Lower lobe of right lung (tissue), 2 donors: ENCODE data around the gene FBL. TPM values are rescaled to one million over a fixed set of nuclear protein-coding genes. Genes with fewer than 3 reads are reported as not detected.

ENCODE experiments used
- ATAC-seq, 2 donors: fragments of 200-7000 bp; cut with Tn5 transposase; one replicate each; pipeline ENCODE4 v1.9.1; 2020 to 2022; ENCODE audit warnings: mild to moderate bottlenecking in 2 of 2, moderate library complexity in 2 of 2
- DNase-seq: peaks from one replicate; pipeline ENCODE4 v3.0.0-alpha.2; 2020
- H3K27ac ChIP-seq: fragments of 200-600 bp; one replicate; pipeline ENCODE4 v1.8.0; 2022
- H3K27me3 ChIP-seq: fragments of 200-600 bp; one replicate; pipeline ENCODE4 v1.8.0; 2022; ENCODE audit warnings: low read depth
- H3K36me3 ChIP-seq: fragments of 200-600 bp; one replicate; pipeline ENCODE4 v1.8.0; 2022; ENCODE audit warnings: mild to moderate bottlenecking
- H3K4me1 ChIP-seq: fragments of 200-600 bp; one replicate; pipeline ENCODE4 v1.8.0; 2022
- H3K4me3 ChIP-seq: fragments of 200-600 bp; one replicate; pipeline ENCODE4 v1.8.0; 2022; ENCODE audit warnings: mild to moderate bottlenecking
- H3K9me3 ChIP-seq: fragments of 200-600 bp; one replicate; pipeline ENCODE4 v1.8.0; 2022
- CTCF ChIP-seq: fragments of 200-600 bp; IDR thresholded peaks from one replicate; pipeline ENCODE4 v1.8.0; 2022; ENCODE audit warnings: antibody characterized with exemption, mild to moderate bottlenecking
- intact Hi-C: fragments of 100-400 bp; cut with DNase I; formaldehyde crosslinking; loops from one replicate; pipeline ENCODE4 v1.11.0; 2022
- total RNA-seq: library from RNA; stranded (reverse); fragmentation: NEBNext Ultra II Directional; extraction: Animal tissue kit (Norgen Biotek cat#: 25700); gene quantifications from one replicate; pipeline ENCODE4 v1.2.1, GENCODE V29; 2021
- donor health status: DM: no; HTN: yes; CAD: no; lungs with severe emphysema.

The FBL gene
- total RNA-seq, 1 donor from 2014 or later = 117 TPM

- intact Hi-C loops = no loop called here
- peak overlapping the region; percentile 91 for H3K4me3 ChIP-seq
- DNase-seq = no peak
- no peaks in the 10 kb centered on the region for H3K27me3 ChIP-seq
- no peaks in the 10 kb centered on the region for H3K36me3 ChIP-seq
- peaks cover 42% of the 10 kb centered on the region for H3K4me1 ChIP-seq
- H3K9me3 ChIP-seq = no peaks in the 10 kb centered on the region
- H3K27ac ChIP-seq = peak overlapping the region; percentile 87
- ATAC-seq = peak; percentile 37 to 62
- no peak for TF ChIP-seq CTCF
Measured at GRCh38 chr19:39845584-39845932, 621 bp downstream of the FBL start.

GRCh38 chr19:39845172-39845571 is 1.0 kb downstream of the FBL start:
- no peak for TF ChIP-seq CTCF
- H3K27me3 ChIP-seq = no peaks in the 10 kb centered on the region
- H3K9me3 ChIP-seq = no peaks in the 10 kb centered on the region
- no peak overlapping the region for H3K27ac ChIP-seq
- no peak for ATAC-seq
- peak overlapping the region; percentile 91 for H3K4me3 ChIP-seq
- H3K36me3 ChIP-seq = no peaks in the 10 kb centered on the region
- peaks cover 42% of the 10 kb centered on the region for H3K4me1 ChIP-seq
- DNase-seq = no peak
- intact Hi-C loops = no loop called here

- no peak for ATAC-seq
- H3K36me3 ChIP-seq = peaks cover 10% of the 10 kb centered on the region
- DNase-seq = no peak
- H3K9me3 ChIP-seq = no peaks in the 10 kb centered on the region
- no peaks in the 10 kb centered on the region for H3K27me3 ChIP-seq
- intact Hi-C loops = no loop called here
- H3K4me3 ChIP-seq = no peak overlapping the region
- H3K27ac ChIP-seq = no peak overlapping the region
- TF ChIP-seq CTCF = peak; percentile 55
- H3K4me1 ChIP-seq = peaks cover 42% of the 10 kb centered on the region
Measured at GRCh38 chr19:39843919-39844793, 2.0 kb downstream of the FBL start.

GRCh38 chr19:39842693-39843435 is 3.3 kb downstream of the FBL start:
- ATAC-seq = no peak
- intact Hi-C loops = no loop called here

GRCh38 chr19:39841041-39841440 is 5.1 kb downstream of the FBL start:
- no peaks in the 10 kb centered on the region for H3K27me3 ChIP-seq
- DNase-seq (no peak), ATAC-seq (no peak)
- no peak overlapping the region for H3K4me3 ChIP-seq
- TF ChIP-seq CTCF = no peak
- no peaks in the 10 kb centered on the region for H3K9me3 ChIP-seq
- H3K36me3 ChIP-seq = peaks cover 41% of the 10 kb centered on the region
- peaks cover 33% of the 10 kb centered on the region for H3K4me1 ChIP-seq
- no peak overlapping the region for H3K27ac ChIP-seq
- intact Hi-C loops = no loop called here

More at GRCh38 chr19:39842693-39843435, 3.3 kb downstream of the FBL start:
- no peaks in the 10 kb centered on the region for H3K9me3 ChIP-seq
- H3K36me3 ChIP-seq = peaks cover 23% of the 10 kb centered on the region
- H3K4me3 ChIP-seq = no peak overlapping the region
- TF ChIP-seq CTCF = no peak
- no peak for DNase-seq
- H3K27me3 ChIP-seq = no peaks in the 10 kb centered on the region
- peak overlapping the region; percentile 33 for H3K27ac ChIP-seq
- peaks cover 42% of the 10 kb centered on the region for H3K4me1 ChIP-seq
